Immature natural killer cell (primary cell): ENCODE data around the gene ITGA2B. TPM values are rescaled to one million over a fixed set of nuclear protein-coding genes. Genes with fewer than 3 reads are reported as not detected.

ENCODE experiments used
- DNase-seq, 3 donors: peaks; one replicate each; pipeline ENCODE4 v3.0.0; 2022; ENCODE audit warnings: mixed read lengths in 1 of 3
- H3K27ac Mint-ChIP-seq, 6 donors: one replicate each; pipeline ENCODE4 v1.8.0; 2020; ENCODE audit warnings: mixed read lengths in 6 of 6, mild to moderate bottlenecking in 5 of 6, inconsistent platforms in 4 of 6, moderate library complexity in 3 of 6
- H3K27me3 Mint-ChIP-seq, 3 donors: one replicate each; pipeline ENCODE4 v1.8.0; 2020 to 2021; ENCODE audit warnings: low read depth in 3 of 3, mild to moderate bottlenecking in 3 of 3, mixed read lengths in 3 of 3, moderate library complexity in 3 of 3, inconsistent platforms in 1 of 3
- H3K36me3 Mint-ChIP-seq, 3 donors: one replicate each; pipeline ENCODE4 v1.8.0; 2020; ENCODE audit warnings: mixed read lengths in 3 of 3, inconsistent platforms in 2 of 3, mild to moderate bottlenecking in 2 of 3
- H3K4me1 Mint-ChIP-seq, 2 donors: one replicate each; pipeline ENCODE4 v1.8.0; 2020; ENCODE audit warnings: inconsistent platforms in 2 of 2, mild to moderate bottlenecking in 2 of 2, mixed read lengths in 2 of 2, moderate library complexity in 1 of 2
- H3K4me3 Mint-ChIP-seq, 5 donors: one replicate each; pipeline ENCODE4 v1.8.0; 2020; ENCODE audit warnings: mild to moderate bottlenecking in 5 of 5, mixed read lengths in 5 of 5, inconsistent platforms in 3 of 5, moderate library complexity in 3 of 5
- H3K9me3 Mint-ChIP-seq, 6 donors: one replicate each; pipeline ENCODE4 v1.8.0; 2020; ENCODE audit warnings: mild to moderate bottlenecking in 6 of 6, mixed read lengths in 6 of 6, inconsistent platforms in 4 of 6, moderate library complexity in 3 of 6
- polyA plus RNA-seq, 3 donors: library from polyadenylated mRNA; unstranded; fragments of 300-500 nt; fragmentation: Illumina TruSeq; gene quantifications; one replicate each; pipeline ENCODE4 v1.2.3, GENCODE V29; 2021

ITGA2B gene
- polyA plus RNA-seq, 3 donors from 2014 or later, result 1.9 to 9.3 (median 2.8) TPM

DNA sequence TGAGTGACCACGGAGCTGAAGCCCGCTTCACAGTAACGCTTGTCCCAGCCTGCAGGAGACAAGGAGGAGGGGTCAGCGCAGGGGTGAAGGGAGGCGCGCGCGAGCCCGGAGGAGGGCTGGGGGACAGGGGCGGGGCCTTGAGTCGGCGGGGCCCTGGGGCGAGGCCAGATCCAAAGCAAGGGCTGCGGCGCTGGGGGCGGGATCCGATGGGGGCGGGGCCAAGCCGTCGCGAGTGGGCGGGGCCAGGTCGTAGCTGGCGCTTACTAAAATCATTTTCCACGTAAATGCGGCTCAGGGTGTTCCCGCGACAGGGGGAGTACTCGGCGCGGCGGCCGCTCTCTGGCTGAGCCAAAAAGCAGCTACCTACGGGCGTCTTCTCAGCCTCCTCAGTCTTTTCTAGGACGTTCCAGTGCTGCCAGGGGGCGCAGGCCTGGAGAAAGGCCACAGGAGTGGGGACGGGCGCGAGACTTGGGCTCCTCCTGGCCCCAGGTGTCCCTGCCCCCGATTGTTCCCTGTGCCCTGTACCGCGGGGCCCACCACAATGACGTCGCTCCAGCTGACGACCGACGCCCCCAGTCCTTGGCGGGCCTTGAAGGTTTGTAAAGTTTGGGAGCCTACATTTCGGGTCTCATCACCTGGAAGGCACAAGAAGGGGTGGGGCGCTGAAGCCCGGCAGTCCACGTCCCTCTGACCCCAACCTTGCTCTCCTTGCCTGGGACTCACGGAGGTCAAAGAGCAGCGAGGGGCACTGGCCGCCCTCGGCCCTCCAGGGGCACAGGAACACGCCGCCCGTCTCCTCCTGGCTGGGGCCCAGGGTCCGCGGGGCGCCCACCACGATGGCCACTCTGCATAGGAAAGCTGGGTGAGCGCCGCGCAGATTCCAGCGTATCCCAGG, 3.9 kb downstream of the ITGA2B start:
- no peaks in the 10 kb centered on the region for H3K9me3 Mint-ChIP-seq
- peak; percentile 78 to 81 (median 81) for DNase-seq
- H3K27ac Mint-ChIP-seq, result peak overlapping the region in 4 of 6 donors; percentile 17 to 61 (median 26)
- no peaks in the 10 kb centered on the region for H3K36me3 Mint-ChIP-seq
- peaks cover 26 to 29% of the 10 kb centered on the region in 2 donors for H3K4me1 Mint-ChIP-seq
- H3K27me3 Mint-ChIP-seq, result peaks cover 3 to 12% (median 12%) of the 10 kb centered on the region in 3 donors
- peak overlapping the region; percentile 73 to 84 (median 83) for H3K4me3 Mint-ChIP-seq

DNA sequence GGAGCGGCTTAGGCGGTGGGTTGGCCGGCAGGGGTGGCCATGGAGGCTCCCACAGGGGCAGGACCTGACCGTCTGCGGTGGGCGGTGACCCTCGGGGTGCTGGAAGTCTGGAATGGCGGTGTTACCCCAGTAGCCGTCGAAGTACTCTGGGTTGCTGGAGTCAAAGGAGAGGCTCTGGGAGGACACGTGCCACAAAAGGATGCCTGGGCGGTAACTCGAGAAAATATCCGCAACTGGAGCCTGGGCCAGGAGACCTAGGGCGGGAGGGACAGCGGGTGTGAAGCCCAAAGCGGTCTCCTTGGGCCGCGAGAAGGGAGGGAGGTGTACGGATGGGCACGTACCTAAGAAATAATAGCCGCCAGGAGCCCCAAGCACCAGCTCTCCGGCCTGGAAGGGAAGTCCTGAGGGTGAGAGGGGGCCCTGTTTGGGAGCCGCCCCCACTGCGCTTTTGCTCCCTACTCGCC, 4.6 kb downstream of the ITGA2B start:
- Mint-ChIP-seq H3K36me3 (no peaks in the 10 kb centered on the region), H3K27ac (peak overlapping the region in 1 of 6 donors; percentile 78), H3K9me3 (no peaks in the 10 kb centered on the region), H3K4me3 (peak overlapping the region; percentile 73 to 84 (median 83)), H3K27me3 (peaks cover 3 to 12% (median 8%) of the 10 kb centered on the region in 3 donors), H3K4me1 (peaks cover 21 to 25% of the 10 kb centered on the region in 2 donors)
- DNase-seq, result no peak

DNA sequence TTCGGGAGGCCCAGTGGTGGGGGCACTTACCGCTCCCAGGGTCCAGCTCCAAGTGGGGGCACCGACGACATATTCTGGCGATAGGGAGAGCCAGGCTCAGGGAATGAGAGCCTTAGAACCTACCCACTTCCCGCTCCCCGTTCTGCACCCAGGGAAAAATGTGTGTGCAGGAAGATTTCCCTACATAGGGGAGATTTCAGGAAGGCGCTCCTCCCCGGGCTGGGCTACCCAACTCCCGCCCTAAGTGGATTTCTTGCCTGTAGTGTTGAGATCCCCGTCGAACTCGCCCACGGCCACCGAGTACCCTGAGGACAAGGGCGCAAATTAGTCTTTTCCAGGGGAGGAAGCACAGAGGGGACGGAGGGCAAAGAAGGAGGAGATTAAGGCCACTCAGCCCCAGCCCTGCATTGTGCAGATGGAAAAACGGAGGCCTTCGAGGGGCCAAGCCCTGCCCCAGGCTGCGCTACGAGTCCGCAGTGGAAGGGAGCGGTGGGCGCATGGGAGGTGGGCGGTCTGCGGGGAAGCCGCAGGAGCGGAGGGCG, 5.1 kb downstream of the ITGA2B start:
- Mint-ChIP-seq H3K27ac (peak overlapping the region in 1 of 6 donors; percentile 45), H3K27me3 (peaks cover 3 to 10% (median 8%) of the 10 kb centered on the region in 3 donors), H3K4me1 (peaks cover 16 to 20% of the 10 kb centered on the region in 2 donors), H3K9me3 (no peaks in the 10 kb centered on the region), H3K4me3 (peak overlapping the region; percentile 52 to 84 (median 83)), H3K36me3 (no peaks in the 10 kb centered on the region)
- DNase-seq, result no peak

DNA sequence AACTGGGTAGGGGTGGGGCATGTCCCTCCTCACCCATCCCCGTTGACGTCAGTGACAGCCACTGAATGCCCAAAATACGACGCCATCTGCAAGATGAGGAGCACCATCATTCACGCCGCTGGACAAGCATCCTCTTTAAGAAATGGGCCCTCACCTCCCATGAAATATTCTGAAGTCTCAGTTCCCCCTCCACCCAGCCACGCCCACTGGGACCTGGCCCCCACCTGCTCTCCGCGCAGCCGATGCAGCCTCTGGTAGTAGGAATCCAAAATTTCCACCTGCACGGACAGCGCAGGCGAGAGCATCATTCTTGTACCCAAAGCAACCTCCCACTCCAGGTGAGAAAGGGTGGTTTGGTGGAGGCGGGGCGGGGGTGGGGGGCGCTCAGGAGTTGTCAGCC, 5.6 kb downstream of the ITGA2B start:
- no peaks in the 10 kb centered on the region for H3K36me3 Mint-ChIP-seq
- no peaks in the 10 kb centered on the region for H3K9me3 Mint-ChIP-seq
- peak overlapping the region in 2 of 5 donors; percentile 24 to 41 for H3K4me3 Mint-ChIP-seq
- H3K27me3 Mint-ChIP-seq, result peaks cover 3 to 9% (median 8%) of the 10 kb centered on the region in 3 donors
- H3K27ac Mint-ChIP-seq, result no peak overlapping the region
- DNase-seq, result no peak
- peaks cover 11 to 16% of the 10 kb centered on the region in 2 donors for H3K4me1 Mint-ChIP-seq

DNA sequence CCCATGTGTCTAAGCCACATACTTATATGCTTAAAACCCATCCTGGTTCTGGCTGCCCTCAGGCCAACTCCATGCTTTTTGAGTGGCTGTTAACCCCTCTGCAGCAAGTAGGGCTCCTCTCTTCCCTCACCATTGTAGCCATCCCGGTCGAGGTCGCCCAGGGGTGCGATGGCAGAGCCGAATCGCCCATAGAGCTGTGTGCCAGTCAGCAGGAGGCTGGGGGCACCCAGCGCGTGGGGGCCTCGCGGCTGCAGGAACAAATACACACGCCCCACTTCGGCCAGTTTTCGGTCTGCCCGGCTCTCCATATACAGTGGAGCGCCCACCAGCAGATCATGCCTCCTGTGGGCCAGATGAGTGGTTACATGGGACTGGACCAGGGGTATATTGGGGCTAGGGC, 6.1 kb downstream of the ITGA2B start:
- Mint-ChIP-seq H3K4me1 (peaks cover 11 to 15% of the 10 kb centered on the region in 2 donors), H3K27me3 (peaks cover 3 to 11% (median 9%) of the 10 kb centered on the region in 3 donors), H3K36me3 (no peaks in the 10 kb centered on the region), H3K4me3 (peak overlapping the region in 1 of 5 donors; percentile 41), H3K27ac (no peak overlapping the region), H3K9me3 (no peaks in the 10 kb centered on the region)
- no peak for DNase-seq

DNA sequence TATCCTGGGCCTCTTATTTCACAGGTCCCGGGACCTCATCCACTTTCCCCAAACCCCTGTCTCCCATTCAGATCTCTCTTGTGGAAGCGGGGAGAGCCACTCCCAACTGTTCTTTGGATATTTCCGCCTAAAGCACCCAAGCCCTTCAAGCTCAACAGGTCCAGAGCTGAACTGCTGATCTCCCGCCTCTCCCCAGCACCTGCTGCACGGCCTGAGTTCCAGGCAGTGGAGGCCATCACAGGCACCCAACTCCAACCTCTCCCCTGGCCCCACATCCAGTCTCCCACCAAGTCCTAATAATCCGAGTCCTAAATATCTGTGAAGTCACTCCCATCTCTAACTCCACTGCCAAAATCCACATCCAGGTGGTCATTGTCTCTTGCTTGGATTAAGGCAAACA, 6.5 kb downstream of the ITGA2B start:
- H3K27ac Mint-ChIP-seq, result no peak overlapping the region
- H3K4me1 Mint-ChIP-seq, result peaks cover 11 to 14% of the 10 kb centered on the region in 2 donors
- no peak overlapping the region for H3K4me3 Mint-ChIP-seq
- DNase-seq, result no peak
- no peaks in the 10 kb centered on the region for H3K36me3 Mint-ChIP-seq
- H3K27me3 Mint-ChIP-seq, result peaks cover 3 to 11% (median 9%) of the 10 kb centered on the region in 3 donors
- H3K9me3 Mint-ChIP-seq, result no peaks in the 10 kb centered on the region

DNA sequence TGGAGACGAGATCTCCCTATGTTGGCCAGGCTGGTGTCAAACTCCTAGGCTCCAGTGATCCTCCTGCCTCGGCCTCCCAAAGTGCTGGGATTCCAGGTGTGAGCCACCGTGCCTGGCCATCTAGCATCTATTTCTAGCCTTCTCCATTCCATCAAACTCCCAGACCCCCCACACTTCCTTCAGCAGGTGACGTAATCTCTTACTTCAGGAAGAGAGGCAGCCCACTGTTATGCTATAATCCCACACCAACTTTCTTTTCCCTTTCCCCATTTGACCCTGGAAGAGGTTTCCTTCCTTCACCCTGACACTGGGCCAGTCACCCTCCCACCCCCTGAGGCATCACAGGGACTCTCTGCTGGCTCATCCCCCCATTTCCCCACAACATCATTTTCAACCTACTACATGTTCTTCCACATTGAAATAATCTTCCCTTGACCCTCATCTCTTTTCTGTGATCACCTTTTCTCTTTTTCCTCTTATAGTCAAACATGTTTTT, 7.6 kb downstream of the ITGA2B start:
- H3K36me3 Mint-ChIP-seq, result no peaks in the 10 kb centered on the region
- H3K27me3 Mint-ChIP-seq, result peaks cover 3 to 13% (median 7%) of the 10 kb centered on the region in 3 donors
- no peaks in the 10 kb centered on the region for H3K9me3 Mint-ChIP-seq
- DNase-seq, result no peak
- H3K27ac Mint-ChIP-seq, result peak overlapping the region in 2 of 6 donors; percentile 8 to 48
- peaks cover 11 to 12% of the 10 kb centered on the region in 2 donors for H3K4me1 Mint-ChIP-seq
- no peak overlapping the region for H3K4me3 Mint-ChIP-seq

DNA sequence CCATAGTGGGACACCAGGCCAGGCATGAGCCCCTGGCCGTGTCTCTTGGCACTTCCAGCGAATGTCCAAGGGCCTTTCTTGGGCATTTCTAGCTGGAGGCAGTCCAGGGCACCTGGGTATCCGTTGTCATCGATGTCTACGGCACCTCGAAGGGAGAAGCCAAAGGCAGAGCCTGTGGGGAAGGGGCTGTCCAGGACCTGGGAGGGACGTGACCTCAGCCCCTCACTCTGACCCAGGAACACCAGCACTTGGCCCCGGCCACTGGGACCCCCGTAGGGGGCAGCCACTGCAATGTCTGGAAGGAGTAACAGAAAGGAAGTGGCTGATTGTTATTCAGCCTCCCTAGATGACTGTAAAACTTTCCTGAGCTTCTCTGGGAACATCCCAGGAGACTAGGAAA, 8.7 kb downstream of the ITGA2B start:
- no peak for DNase-seq
- Mint-ChIP-seq H3K36me3 (no peaks in the 10 kb centered on the region), H3K4me1 (peaks cover 3 to 5% of the 10 kb centered on the region in 2 donors), H3K9me3 (no peaks in the 10 kb centered on the region), H3K27ac (no peak overlapping the region), H3K4me3 (no peak overlapping the region), H3K27me3 (peaks cover 3 to 10% (median 4%) of the 10 kb centered on the region in 3 donors)

DNA sequence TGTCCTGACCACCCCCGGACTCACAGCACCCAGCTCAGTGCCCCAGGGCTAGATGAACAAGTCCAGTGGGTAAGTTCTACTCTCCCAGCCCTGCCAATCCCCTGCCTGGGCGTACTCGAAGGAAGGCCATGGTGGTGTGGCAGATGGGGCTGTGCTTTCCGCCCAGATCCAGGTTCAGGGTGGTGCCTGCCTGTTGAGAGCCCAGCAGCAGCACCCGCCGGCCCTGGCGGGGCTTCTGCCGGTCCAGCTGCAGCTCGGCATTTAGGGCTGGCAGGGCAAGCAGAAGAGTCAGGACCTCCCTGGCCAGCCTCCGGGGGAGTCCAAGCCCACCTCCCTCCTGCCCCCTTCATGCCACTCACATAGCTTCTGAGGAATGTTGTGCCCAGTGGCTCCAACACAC, 9.6 kb downstream of the ITGA2B start:
- DNase-seq, result no peak
- H3K9me3 Mint-ChIP-seq, result no peaks in the 10 kb centered on the region
- no peaks in the 10 kb centered on the region for H3K36me3 Mint-ChIP-seq
- peaks cover 0 to 3% of the 10 kb centered on the region in 2 donors for H3K4me1 Mint-ChIP-seq
- peaks cover under 1 to 10% (median 4%) of the 10 kb centered on the region in 3 donors for H3K27me3 Mint-ChIP-seq
- H3K27ac Mint-ChIP-seq, result no peak overlapping the region
- H3K4me3 Mint-ChIP-seq, result no peak overlapping the region

DNA sequence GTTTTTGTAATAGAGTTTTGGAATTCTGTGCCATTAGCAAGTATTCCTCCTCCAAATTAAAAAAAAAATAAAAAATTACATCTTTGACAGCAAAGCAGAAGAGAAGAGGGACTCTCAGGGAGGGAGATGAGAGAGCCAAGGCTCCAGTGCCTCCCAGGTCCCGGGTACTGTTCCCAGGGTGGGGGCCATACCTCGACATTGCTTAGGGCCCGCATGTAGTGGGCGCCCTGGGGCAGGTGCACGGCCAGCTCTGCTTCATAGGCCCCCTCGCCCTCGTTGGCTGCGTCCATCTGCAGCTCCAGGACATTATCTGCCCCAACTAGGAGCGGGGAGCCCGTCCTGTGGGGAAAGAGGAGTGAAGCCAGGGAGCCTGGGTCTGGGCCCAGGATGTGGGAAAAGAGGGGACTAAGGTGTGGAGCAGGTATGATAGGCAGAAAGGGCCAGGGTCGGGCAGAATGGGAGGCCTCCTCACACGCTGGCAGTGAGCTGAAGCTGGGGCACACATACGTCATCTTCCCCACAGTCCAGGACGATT, 11.2 kb downstream of the ITGA2B start:
- no peak for DNase-seq
- H3K27ac Mint-ChIP-seq, result no peak overlapping the region
- no peak overlapping the region for H3K4me3 Mint-ChIP-seq
- H3K27me3 Mint-ChIP-seq, result peaks cover 2 to 10% (median 3%) of the 10 kb centered on the region in 3 donors
- H3K36me3 Mint-ChIP-seq, result no peaks in the 10 kb centered on the region
- no peaks in the 10 kb centered on the region for H3K4me1 Mint-ChIP-seq
- H3K9me3 Mint-ChIP-seq, result no peaks in the 10 kb centered on the region

DNA sequence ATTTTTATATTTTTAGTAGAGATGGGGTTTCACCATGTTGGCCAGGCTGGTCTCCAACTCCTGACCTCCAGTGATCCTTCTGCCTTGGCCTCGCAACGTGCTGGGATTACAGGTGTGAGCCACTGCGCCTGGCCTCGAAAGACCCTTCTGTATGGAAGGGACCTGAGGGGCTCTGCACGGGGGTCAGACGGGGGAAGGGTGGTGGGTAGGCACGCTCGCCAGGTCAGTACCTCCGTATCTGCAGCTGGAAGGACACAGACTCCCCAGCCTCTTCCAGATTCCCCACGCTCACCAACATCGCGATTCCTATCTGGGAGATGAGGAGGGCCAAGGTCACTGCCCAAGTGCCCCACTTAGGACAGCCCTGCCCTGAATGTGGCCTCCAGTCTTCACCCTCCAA, 12.7 kb downstream of the ITGA2B start:
- H3K36me3 Mint-ChIP-seq, result no peaks in the 10 kb centered on the region
- no peak overlapping the region for H3K4me3 Mint-ChIP-seq
- H3K4me1 Mint-ChIP-seq, result no peaks in the 10 kb centered on the region
- H3K27me3 Mint-ChIP-seq, result peaks cover 3 to 7% (median 6%) of the 10 kb centered on the region in 3 donors
- DNase-seq, result no peak
- no peak overlapping the region for H3K27ac Mint-ChIP-seq
- H3K9me3 Mint-ChIP-seq, result no peaks in the 10 kb centered on the region

DNA sequence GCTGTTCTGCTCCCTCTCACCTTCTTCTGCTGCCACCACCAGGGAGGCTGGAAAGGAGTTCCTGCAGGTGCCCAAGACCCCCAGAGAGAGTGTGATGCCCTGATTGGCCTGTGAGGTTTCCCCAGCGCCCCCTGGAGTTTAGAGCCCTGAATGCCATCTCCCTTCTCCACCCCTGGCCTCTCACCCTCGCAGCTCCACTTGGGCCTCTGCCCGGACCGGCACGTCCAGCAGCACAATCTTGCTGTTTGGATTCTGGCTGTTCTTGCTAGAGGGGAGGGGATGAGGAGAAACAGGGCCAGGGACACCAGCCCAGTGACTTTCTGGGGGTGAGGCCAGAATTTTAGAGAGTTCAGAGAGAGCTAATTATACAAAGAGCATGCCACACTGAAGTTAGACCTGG, 13.3 kb downstream of the ITGA2B start:
- Mint-ChIP-seq H3K4me3 (no peak overlapping the region), H3K27me3 (peaks cover 5 to 7% (median 6%) of the 10 kb centered on the region in 3 donors), H3K4me1 (no peaks in the 10 kb centered on the region), H3K36me3 (no peaks in the 10 kb centered on the region), H3K9me3 (no peaks in the 10 kb centered on the region), H3K27ac (no peak overlapping the region)
- DNase-seq, result no peak

DNA sequence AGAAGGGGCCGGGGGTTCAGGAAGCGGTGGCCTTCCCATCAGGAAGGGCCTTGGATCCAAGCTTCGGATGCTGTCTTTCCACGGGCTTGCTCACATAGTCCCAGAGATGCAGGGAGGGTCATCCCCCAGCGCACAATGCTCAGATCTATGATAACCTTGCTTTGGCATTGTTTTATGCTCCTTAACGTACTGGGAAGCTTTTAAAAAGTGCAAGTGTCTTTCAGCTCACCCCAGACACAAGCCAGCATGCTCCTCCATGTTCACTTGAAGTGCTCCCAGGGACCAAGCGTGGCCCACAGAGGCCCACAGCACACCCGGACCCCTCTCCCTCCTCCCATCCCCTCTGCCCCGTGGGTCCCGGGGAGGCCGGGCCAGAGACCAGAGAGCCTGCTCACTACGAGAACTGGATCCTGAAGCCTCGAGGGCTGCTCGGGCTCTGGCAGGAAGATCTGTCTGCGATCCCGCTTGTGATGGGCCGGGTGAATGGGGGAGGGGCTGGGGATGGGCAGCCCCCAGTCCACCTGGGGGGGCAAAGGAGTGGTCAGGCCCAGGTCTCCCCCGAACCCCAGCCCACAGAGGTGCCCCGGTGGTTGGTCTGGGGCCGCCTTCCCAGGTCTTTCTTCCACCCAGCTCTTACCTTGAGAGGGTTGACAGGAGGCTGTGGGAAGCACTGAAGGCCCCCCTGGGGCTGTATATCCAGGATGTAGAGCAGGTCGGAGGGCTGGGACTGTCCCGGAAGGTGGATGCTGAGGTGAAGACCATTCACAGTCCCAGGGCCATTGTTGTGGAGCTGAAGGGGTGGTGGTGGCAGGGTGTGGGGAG, 14.0 kb downstream of the ITGA2B start:
- Mint-ChIP-seq H3K27ac (no peak overlapping the region), H3K27me3 (peaks cover 5 to 7% (median 6%) of the 10 kb centered on the region in 3 donors), H3K4me3 (no peak overlapping the region), H3K4me1 (no peaks in the 10 kb centered on the region), H3K36me3 (no peaks in the 10 kb centered on the region), H3K9me3 (no peaks in the 10 kb centered on the region)
- no peak for DNase-seq
